ENCODE measurements around the gene MINDY3. TPM values are rescaled to one million over a fixed set of nuclear protein-coding genes. Genes with fewer than 3 reads are reported as not detected.

The MINDY3 gene
- total RNA-seq, 1 experiment from 2014 or later, result 14.9 TPM

- Histone ChIP-seq H3K4me2 (ENCODE audit: insufficient read depth, insufficient read length, low read length) (peak overlapping the region; percentile 90), H2BK12ac (ENCODE audit: insufficient read length, low read depth, low read length) (no peak overlapping the region), H3K27me3 (ENCODE audit: insufficient read depth, low read length) (peaks cover 3% of the 10 kb centered on the region; the same call in 1 of the 2 replicates), H3K18ac (ENCODE audit: insufficient read length, low read depth, low read length) (no peak overlapping the region), H2AK5ac (ENCODE audit: insufficient read length, low read length) (no peak overlapping the region), H2AFZ (ENCODE audit: low read length) (no peak overlapping the region), H4K20me1 (ENCODE audit: control insufficient read depth, insufficient read depth, insufficient read length) (no peaks in the 10 kb centered on the region), H2BK5ac (ENCODE audit: insufficient read length, low read length) (no peak overlapping the region), H4K91ac (ENCODE audit: insufficient read length, low read depth, low read length) (no peak overlapping the region), H3K56ac (ENCODE audit: insufficient read length, low read depth, low read length) (no peak overlapping the region), H3K14ac (ENCODE audit: insufficient read depth, low read length) (no peak overlapping the region), H3K79me2 (ENCODE audit: insufficient read depth, low read length) (no peaks in the 10 kb centered on the region), H2BK120ac (ENCODE audit: low read depth, low read length, poor library complexity, severe bottlenecking) (no peak overlapping the region), H3K23me2 (ENCODE audit: insufficient read length, low read depth, low read length, poor library complexity, severe bottlenecking) (peaks cover 3% of the 10 kb centered on the region), H3K23ac (ENCODE audit: insufficient read length, low read depth, low read length) (no peak overlapping the region), H3K9me3 (ENCODE audit: control insufficient read depth, low read depth, low read length) (no peaks in the 10 kb centered on the region), H3K4ac (ENCODE audit: low read depth, low read length) (no peak overlapping the region), H4K5ac (ENCODE audit: insufficient read length, low read depth, low read length) (no peak overlapping the region), H4K8ac (replicated peaks; ENCODE audit: insufficient read length, low read depth, low read length) (no peak overlapping the region), H3K79me1 (ENCODE audit: insufficient read depth, low read depth, low read length, poor library complexity, severe bottlenecking) (no peaks in the 10 kb centered on the region), H2BK20ac (ENCODE audit: low read depth, low read length, poor library complexity, severe bottlenecking) (no peak overlapping the region), H3T11ph (ENCODE audit: low read length) (no peak overlapping the region), H3K27ac (ENCODE audit: insufficient read length, low read depth, low read length) (no peak overlapping the region), H2BK15ac (ENCODE audit: low read depth, low read length) (no peak overlapping the region), H3K9ac (ENCODE audit: extremely low read depth, insufficient read length, low read length) (peak overlapping the region; percentile 0), H3K4me1 (ENCODE audit: insufficient read depth, low read length) (no peaks in the 10 kb centered on the region)
- peak overlapping the region in 1 of 3 experiments; percentile 14; a peak in 1 of 7 replicates for H3K27ac Mint-ChIP-seq
- H3K27me3 Mint-ChIP-seq (ENCODE audit: low read depth), result peaks cover 39% of the 10 kb centered on the region
- H3K36me3 Mint-ChIP-seq (ENCODE audit: insufficient read depth in 1 of 3, low read depth in 3 of 3), result peaks cover 0 to 7% (median 0%) of the 10 kb centered on the region in 3 experiments; a peak in 1 of 7 replicates
- peak overlapping the region; percentile 98 to 99 for H3K4me3 Mint-ChIP-seq
- peaks cover 9 to 11% of the 10 kb centered on the region in 2 experiments for H3K4me1 Mint-ChIP-seq
- H3K9me3 Mint-ChIP-seq, result peaks cover 0 to 9% of the 10 kb centered on the region in 2 experiments; a peak in 1 of 5 replicates
- no CpG with 5 or more reads among the region's 10 CpGs for WGBS (ENCODE audit: extremely low coverage, insufficient read length, low lambda C conversion rate)
- TF ChIP-seq CTCF (conservative IDR thresholded peaks at IDR 0.05), result no peak
- DNase-seq, result no peak
Measured at GRCh38 chr10:15859509-15859905, 800 bp downstream of the MINDY3 start.
